IPS-18a (cell line): ENCODE measurements around the gene KLHL29.

Experiments
- H3K27ac ChIP-seq: one replicate; pipeline ENCODE4 v1.5.1; 2013; ENCODE audit warnings: low read length
- H3K27me3 ChIP-seq: one replicate; pipeline ENCODE4 v1.6.1; 2013; ENCODE audit warnings: mild to moderate bottlenecking, low read length; ENCODE audit not compliant: control insufficient read depth, insufficient read depth
- H3K36me3 ChIP-seq: one replicate; pipeline ENCODE4 v1.6.1; 2013; ENCODE audit warnings: low read depth, low read length; ENCODE audit not compliant: control insufficient read depth
- H3K4me1 ChIP-seq: one replicate; pipeline ENCODE4 v1.6.1; 2013; ENCODE audit warnings: low read depth, low read length; ENCODE audit not compliant: control insufficient read depth
- H3K4me3 ChIP-seq: one replicate; pipeline ENCODE4 v1.5.1; 2013; ENCODE audit warnings: low read length
- H3K9ac ChIP-seq: one replicate; pipeline ENCODE4 v1.6.1; 2013; ENCODE audit warnings: mild to moderate bottlenecking, low read length, moderate library complexity
- H3K9me3 ChIP-seq: one replicate; pipeline ENCODE4 v1.6.1; 2013; ENCODE audit warnings: low read depth, low read length; ENCODE audit not compliant: control insufficient read depth

The KLHL29 gene

GRCh38 chr2:23354554-23354953 is 30.4 kb upstream of the KLHL29 start:
- no peak overlapping the region for H3K4me3 ChIP-seq
- H3K36me3 ChIP-seq, result no peaks in the 10 kb centered on the region
- H3K27ac ChIP-seq, result no peak overlapping the region
- H3K4me1 ChIP-seq, result peaks cover 5% of the 10 kb centered on the region
- peaks cover 18% of the 10 kb centered on the region for H3K27me3 ChIP-seq
- H3K9me3 ChIP-seq, result no peaks in the 10 kb centered on the region
- no peak overlapping the region for H3K9ac ChIP-seq

- peaks cover 5% of the 10 kb centered on the region for H3K4me1 ChIP-seq
- H3K4me3 ChIP-seq, result no peak overlapping the region
- peaks cover 23% of the 10 kb centered on the region for H3K27me3 ChIP-seq
- H3K27ac ChIP-seq, result no peak overlapping the region
- no peaks in the 10 kb centered on the region for H3K9me3 ChIP-seq
- no peak overlapping the region for H3K9ac ChIP-seq
- H3K36me3 ChIP-seq, result no peaks in the 10 kb centered on the region
Observed at GRCh38 chr2:23355001-23355400, 30.0 kb upstream of the KLHL29 start.

- Histone ChIP-seq H3K9me3 (no peaks in the 10 kb centered on the region), H3K27me3 (peaks cover 26% of the 10 kb centered on the region), H3K27ac (no peak overlapping the region), H3K4me3 (no peak overlapping the region), H3K4me1 (peaks cover 3% of the 10 kb centered on the region), H3K9ac (no peak overlapping the region), H3K36me3 (no peaks in the 10 kb centered on the region)
Observed at GRCh38 chr2:23356711-23357110, 28.3 kb upstream of the KLHL29 start.

GRCh38 chr2:23359631-23360567 is 25.1 kb upstream of the KLHL29 start:
- no peak overlapping the region for H3K27ac ChIP-seq
- no peaks in the 10 kb centered on the region for H3K36me3 ChIP-seq
- no peak overlapping the region for H3K4me3 ChIP-seq
- peaks cover 20% of the 10 kb centered on the region for H3K27me3 ChIP-seq
- no peaks in the 10 kb centered on the region for H3K9me3 ChIP-seq
- no peaks in the 10 kb centered on the region for H3K4me1 ChIP-seq
- H3K9ac ChIP-seq, result no peak overlapping the region

- no peaks in the 10 kb centered on the region for H3K36me3 ChIP-seq
- no peak overlapping the region for H3K4me3 ChIP-seq
- no peaks in the 10 kb centered on the region for H3K4me1 ChIP-seq
- peaks cover 20% of the 10 kb centered on the region for H3K27me3 ChIP-seq
- H3K9me3 ChIP-seq, result no peaks in the 10 kb centered on the region
- H3K27ac ChIP-seq, result no peak overlapping the region
- no peak overlapping the region for H3K9ac ChIP-seq
Observed at GRCh38 chr2:23360571-23361125, 24.3 kb upstream of the KLHL29 start.

GRCh38 chr2:23361152-23361551 is 23.8 kb upstream of the KLHL29 start:
- Histone ChIP-seq H3K36me3 (no peaks in the 10 kb centered on the region), H3K27ac (no peak overlapping the region), H3K9ac (no peak overlapping the region), H3K4me1 (no peaks in the 10 kb centered on the region), H3K4me3 (no peak overlapping the region), H3K27me3 (peaks cover 20% of the 10 kb centered on the region), H3K9me3 (no peaks in the 10 kb centered on the region)

- peaks cover 20% of the 10 kb centered on the region for H3K27me3 ChIP-seq
- no peak overlapping the region for H3K9ac ChIP-seq
- no peak overlapping the region for H3K4me3 ChIP-seq
- H3K27ac ChIP-seq, result no peak overlapping the region
- H3K9me3 ChIP-seq, result no peaks in the 10 kb centered on the region
- no peaks in the 10 kb centered on the region for H3K4me1 ChIP-seq
- no peaks in the 10 kb centered on the region for H3K36me3 ChIP-seq
Observed at GRCh38 chr2:23363268-23363667, 21.7 kb upstream of the KLHL29 start.

GRCh38 chr2:23363831-23364230 is 21.1 kb upstream of the KLHL29 start:
- no peak overlapping the region for H3K27ac ChIP-seq
- peaks cover 20% of the 10 kb centered on the region for H3K27me3 ChIP-seq
- H3K4me1 ChIP-seq, result no peaks in the 10 kb centered on the region
- H3K4me3 ChIP-seq, result no peak overlapping the region
- H3K36me3 ChIP-seq, result no peaks in the 10 kb centered on the region
- H3K9me3 ChIP-seq, result no peaks in the 10 kb centered on the region
- H3K9ac ChIP-seq, result no peak overlapping the region

- H3K27ac ChIP-seq, result no peak overlapping the region
Observed at GRCh38 chr2:23366720-23367119, 18.3 kb upstream of the KLHL29 start.

GRCh38 chr2:23367760-23368159 is 17.2 kb upstream of the KLHL29 start:
- Histone ChIP-seq H3K27ac (no peak overlapping the region), H3K4me3 (no peak overlapping the region), H3K27me3 (no peaks in the 10 kb centered on the region), H3K9ac (no peak overlapping the region), H3K9me3 (no peaks in the 10 kb centered on the region), H3K36me3 (no peaks in the 10 kb centered on the region), H3K4me1 (no peaks in the 10 kb centered on the region)

More at GRCh38 chr2:23366720-23367119, 18.3 kb upstream of the KLHL29 start:
- Histone ChIP-seq H3K9ac (no peak overlapping the region), H3K9me3 (no peaks in the 10 kb centered on the region), H3K27me3 (peaks cover 5% of the 10 kb centered on the region), H3K4me1 (no peaks in the 10 kb centered on the region), H3K36me3 (no peaks in the 10 kb centered on the region), H3K4me3 (no peak overlapping the region)

- no peak overlapping the region for H3K4me3 ChIP-seq
- H3K27me3 ChIP-seq, result no peaks in the 10 kb centered on the region
- H3K9ac ChIP-seq, result no peak overlapping the region
- H3K36me3 ChIP-seq, result no peaks in the 10 kb centered on the region
- no peak overlapping the region for H3K27ac ChIP-seq
- H3K4me1 ChIP-seq, result no peaks in the 10 kb centered on the region
- H3K9me3 ChIP-seq, result no peaks in the 10 kb centered on the region
Observed at GRCh38 chr2:23373666-23374065, 11.3 kb upstream of the KLHL29 start.

GRCh38 chr2:23375448-23375847 is 9.5 kb upstream of the KLHL29 start:
- Histone ChIP-seq H3K4me3 (no peak overlapping the region), H3K27ac (no peak overlapping the region), H3K9me3 (no peaks in the 10 kb centered on the region), H3K4me1 (no peaks in the 10 kb centered on the region), H3K36me3 (no peaks in the 10 kb centered on the region), H3K9ac (no peak overlapping the region), H3K27me3 (no peaks in the 10 kb centered on the region)
